AG04450 (cell line): Measurements from ENCODE around the gene OGG1. TPM values are rescaled to one million over a fixed set of nuclear protein-coding genes. Genes with fewer than 3 reads are reported as not detected.

Experiments
- CTCF ChIA-PET: fragments of 300-600, 350-600 bp; formaldehyde crosslinking; extraction: SDS; loops from one replicate; lab custom pipeline; 2022; ENCODE audit warnings: antibody characterized with exemption, inconsistent platforms; lab: Charles Lee
- POLR2A ChIA-PET: fragments of 350-600 bp; formaldehyde crosslinking; extraction: SDS; loops from one replicate; lab custom pipeline; 2021; ENCODE audit warnings: antibody characterized with exemption, inconsistent platforms; lab: Yijun Ruan, JAX
- DNase-seq: peaks from one replicate; pipeline ENCODE4 v3.0.0-alpha.2; 2011; ENCODE audit warnings: low read depth, low spot score
- H3K27ac ChIP-seq: one replicate; pipeline ENCODE4 v1.5.1; 2012; ENCODE audit warnings: low read depth, low read length, control low read depth
- H3K27me3 ChIP-seq: one replicate; pipeline ENCODE4 v1.6.0; 2012; ENCODE audit warnings: low read length; ENCODE audit not compliant: control insufficient read depth, insufficient read depth
- H3K4me3 ChIP-seq: 2 replicates; pipeline ENCODE4 v1.5.1; 2011; ENCODE audit warnings: mild to moderate bottlenecking, low read depth, low read length, control low read depth
- H3K9me3 ChIP-seq: 2 replicates; pipeline ENCODE4 v1.5.1; 2012; ENCODE audit warnings: low read length; ENCODE audit not compliant: control insufficient read depth, insufficient read depth
- CTCF ChIP-seq: IDR thresholded peaks from 2 replicates; pipeline ENCODE4 v1.5.1; 2011; ENCODE audit warnings: low read depth, low read length, control low read depth, inconsistent platforms
- polyA plus RNA-seq: library from polyadenylated mRNA; depleted of rRNA; stranded (reverse); fragments of >200 nt; gene quantifications from 2 replicates; pipeline ENCODE4 v1.2.3, GENCODE V29; 2011

OGG1 gene
- polyA plus RNA-seq, 1 experiment, result 23.5 TPM

GRCh38 chr3:9727041-9727595, 22.6 kb upstream of the OGG1 start:
- CTCF ChIA-PET, result interaction anchor here (0.6 to 1.4 kb wide), 5 partner anchors 11 to 385 kb away, joined by 3 to 5 read pairs (median 3); no protein-coding TSS in a partner anchor
- no peak for DNase-seq
- POLR2A ChIA-PET, result no interaction called here

GRCh38 chr3:9727743-9728142, 22.0 kb upstream of the OGG1 start:
- POLR2A ChIA-PET, result no interaction called here
- Histone ChIP-seq H3K27ac (no peak overlapping the region), H3K27me3 (peaks cover 4% of the 10 kb centered on the region), H3K9me3 (no peaks in the 10 kb centered on the region; the same call in 1 of the 2 replicates), H3K4me3 (no peak overlapping the region)
- CTCF ChIA-PET, result interaction anchor here (1.0 to 1.4 kb wide), 5 partner anchors 12 to 374 kb away, joined by 3 to 5 read pairs (median 3); no protein-coding TSS in a partner anchor
- DNase-seq, result no peak
- TF ChIP-seq CTCF, result no peak

More at GRCh38 chr3:9727041-9727595, 22.6 kb upstream of the OGG1 start:
- no peak overlapping the region for H3K27ac ChIP-seq
- H3K4me3 ChIP-seq, result no peak overlapping the region
- TF ChIP-seq CTCF, result peak; percentile 27; the same call in 1 of the 2 replicates
- H3K27me3 ChIP-seq, result peaks cover 4% of the 10 kb centered on the region
- H3K9me3 ChIP-seq, result no peaks in the 10 kb centered on the region; the same call in 1 of the 2 replicates

- Histone ChIP-seq H3K27me3 (peaks cover 4% of the 10 kb centered on the region), H3K4me3 (no peak overlapping the region), H3K9me3 (no peaks in the 10 kb centered on the region; the same call in 1 of the 2 replicates), H3K27ac (no peak overlapping the region)
- ChIA-PET CTCF (interaction anchor here (0.6 to 2.3 kb wide), 2 partner anchors 14 to 26 kb away, joined by 3 to 10 read pairs; no protein-coding TSS in a partner anchor), POLR2A (no interaction called here)
- TF ChIP-seq CTCF, result no peak
- DNase-seq, result no peak
Observed at GRCh38 chr3:9729419-9729818, 20.3 kb upstream of the OGG1 start.

GRCh38 chr3:9730657-9731205, 19.0 kb upstream of the OGG1 start:
- H3K4me3 ChIP-seq, result peak overlapping the region; percentile 71
- H3K27me3 ChIP-seq, result peaks cover 4% of the 10 kb centered on the region
- peak; percentile 6 for DNase-seq
- no peak for TF ChIP-seq CTCF
- H3K27ac ChIP-seq, result peak overlapping the region; percentile 81
- CTCF ChIA-PET, result interaction anchor here (1.6 to 2.3 kb wide), 2 partner anchors 15 to 227 kb away, joined by 7 to 10 read pairs; no protein-coding TSS in a partner anchor
- H3K9me3 ChIP-seq, result no peaks in the 10 kb centered on the region; the same call in 1 of the 2 replicates
- POLR2A ChIA-PET, result interaction anchor here (0.7 to 2.0 kb wide), 3 partner anchors 19 to 62 kb away, joined by 3 to 14 read pairs (median 8); partner anchors contain the start of genes ARPC4, OGG1 and TADA3
